ENCODE results near the gene MLNR. TPM values are rescaled to one million over a fixed set of nuclear protein-coding genes. Genes with fewer than 3 reads are reported as not detected.

Gene MLNR
- total RNA-seq (not detected), polyA plus RNA-seq (not detected)

DNA sequence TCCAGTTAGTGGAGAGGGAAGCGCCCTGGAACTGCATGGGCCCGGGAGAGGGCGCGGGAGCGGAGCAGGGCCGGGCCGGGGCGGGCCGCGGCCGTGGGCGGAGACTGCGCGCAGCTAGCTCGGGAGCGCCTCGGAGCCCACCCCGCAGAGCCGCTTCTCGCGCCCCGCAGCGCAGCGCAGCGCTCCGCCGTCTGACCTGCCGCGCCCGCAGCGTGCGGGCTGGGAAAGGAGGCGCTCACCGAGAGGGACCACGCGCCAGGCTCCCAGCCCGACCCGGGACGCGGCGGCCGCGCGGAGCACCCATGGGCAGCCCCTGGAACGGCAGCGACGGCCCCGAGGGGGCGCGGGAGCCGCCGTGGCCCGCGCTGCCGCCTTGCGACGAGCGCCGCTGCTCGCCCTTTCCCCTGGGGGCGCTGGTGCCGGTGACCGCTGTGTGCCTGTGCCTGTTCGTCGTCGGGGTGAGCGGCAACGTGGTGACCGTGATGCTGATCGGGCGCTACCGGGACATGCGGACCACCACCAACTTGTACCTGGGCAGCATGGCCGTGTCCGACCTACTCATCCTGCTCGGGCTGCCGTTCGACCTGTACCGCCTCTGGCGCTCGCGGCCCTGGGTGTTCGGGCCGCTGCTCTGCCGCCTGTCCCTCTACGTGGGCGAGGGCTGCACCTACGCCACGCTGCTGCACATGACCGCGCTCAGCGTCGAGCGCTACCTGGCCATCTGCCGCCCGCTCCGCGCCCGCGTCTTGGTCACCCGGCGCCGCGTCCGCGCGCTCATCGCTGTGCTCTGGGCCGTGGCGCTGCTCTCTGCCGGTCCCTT lies at the start of gene MLNR:
TSS of gene MLNR (plus strand) at position 303 of the 820 bp plus-strand sequence. CDS start at position 303, 0 bp downstream.
- intact Hi-C loops (cut with micrococcal nuclease), result no loop called here
- POLR2A ChIA-PET (ENCODE audit: partially characterized antibody), result interaction anchor here (0.8 kb wide), 1 partner anchor 27 kb away, joined by 3 read pairs; the partner anchor contains the start of gene CDADC1

DNA sequence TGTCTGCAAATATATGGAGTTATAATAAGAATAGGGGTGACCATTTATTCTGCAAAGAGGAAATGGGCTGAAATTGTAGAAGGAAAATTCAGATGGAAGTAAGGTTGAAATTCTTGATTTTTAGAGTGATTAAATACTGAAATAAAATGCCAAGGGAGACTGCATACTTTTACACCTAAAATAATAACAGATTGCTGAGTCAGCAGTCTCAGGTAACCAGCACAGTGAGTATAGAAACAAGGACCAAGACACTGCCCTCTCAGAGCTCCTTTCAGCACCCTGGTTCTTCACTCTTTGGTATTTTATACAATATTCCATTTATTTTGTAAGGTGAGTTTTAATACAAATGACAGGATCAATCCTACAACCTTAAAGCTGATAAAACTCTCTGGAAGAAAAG lies 48.8 kb upstream of the MLNR start:
- Histone ChIP-seq H3K27ac (ENCODE audit: low read depth, low read length) (no peak overlapping the region), H3K27me3 (ENCODE audit: insufficient read depth, low read length) (no peaks in the 10 kb centered on the region), H3K4me3 (ENCODE audit: low read length in 2 of 2) (no peak overlapping the region), H3K4me1 (ENCODE audit: insufficient read depth, low read length) (no peaks in the 10 kb centered on the region), H3K36me3 (ENCODE audit: insufficient read depth, low read length) (peaks cover 18% of the 10 kb centered on the region), H3K9me3 (ENCODE audit: control insufficient read depth in 1 of 2, low read length in 2 of 2) (no peaks in the 10 kb centered on the region)
- Mint-ChIP-seq H3K27me3 (no peaks in the 10 kb centered on the region), H3K9me3 (no peaks in the 10 kb centered on the region), H3K4me1 (peaks cover 0 to 6% (median under 1%) of the 10 kb centered on the region in 4 donors), H3K4me3 (no peak overlapping the region), H3K36me3 (peaks cover 52 to 62% of the 10 kb centered on the region in 2 donors), H3K27ac (peak overlapping the region in 1 of 7 donors; percentile 19)
- intact Hi-C loops (cut with micrococcal nuclease), result no loop called here
- ChIA-PET CTCF (ENCODE audit: partially characterized antibody) (no interaction called here), POLR2A (ENCODE audit: partially characterized antibody) (no interaction called here)
- DNase-seq, result no peak

More for the DNA sequence above, at the start of gene MLNR:
- Mint-ChIP-seq H3K27me3 (peaks cover 47 to 52% of the 10 kb centered on the region in 2 donors), H3K4me1 (peaks cover 5 to 30% (median 14%) of the 10 kb centered on the region in 4 donors), H3K4me3 (peak within 1 kb of the TSS; percentile 68 to 81 (median 72)), H3K27ac (no peak within 1 kb of the TSS), H3K9me3 (peaks cover 0 to 3% (median 0%) of the 10 kb centered on the region in 8 donors), H3K36me3 (peaks cover 0 to 5% of the 10 kb centered on the region in 2 donors)
- CTCF ChIA-PET (ENCODE audit: partially characterized antibody), result interaction anchor here (0.8 to 1.3 kb wide), 2 partner anchors 11 to 61 kb away, joined by 3 read pairs; no protein-coding TSS in a partner anchor
- Histone ChIP-seq H3K4me3 (ENCODE audit: low read length in 2 of 2) (peak within 1 kb of the TSS in 1 of 2 donors; percentile 15), H3K9me3 (ENCODE audit: control insufficient read depth in 1 of 2, low read length in 2 of 2) (no peaks in the 10 kb centered on the region), H3K36me3 (ENCODE audit: insufficient read depth, low read length) (no peaks in the 10 kb centered on the region), H3K4me1 (ENCODE audit: insufficient read depth, low read length) (peaks cover 15% of the 10 kb centered on the region), H3K27ac (ENCODE audit: low read depth, low read length) (no peak within 1 kb of the TSS), H3K27me3 (ENCODE audit: insufficient read depth, low read length) (peaks cover 25% of the 10 kb centered on the region)
- peak; percentile 35 to 52 (median 40) for DNase-seq

DNA sequence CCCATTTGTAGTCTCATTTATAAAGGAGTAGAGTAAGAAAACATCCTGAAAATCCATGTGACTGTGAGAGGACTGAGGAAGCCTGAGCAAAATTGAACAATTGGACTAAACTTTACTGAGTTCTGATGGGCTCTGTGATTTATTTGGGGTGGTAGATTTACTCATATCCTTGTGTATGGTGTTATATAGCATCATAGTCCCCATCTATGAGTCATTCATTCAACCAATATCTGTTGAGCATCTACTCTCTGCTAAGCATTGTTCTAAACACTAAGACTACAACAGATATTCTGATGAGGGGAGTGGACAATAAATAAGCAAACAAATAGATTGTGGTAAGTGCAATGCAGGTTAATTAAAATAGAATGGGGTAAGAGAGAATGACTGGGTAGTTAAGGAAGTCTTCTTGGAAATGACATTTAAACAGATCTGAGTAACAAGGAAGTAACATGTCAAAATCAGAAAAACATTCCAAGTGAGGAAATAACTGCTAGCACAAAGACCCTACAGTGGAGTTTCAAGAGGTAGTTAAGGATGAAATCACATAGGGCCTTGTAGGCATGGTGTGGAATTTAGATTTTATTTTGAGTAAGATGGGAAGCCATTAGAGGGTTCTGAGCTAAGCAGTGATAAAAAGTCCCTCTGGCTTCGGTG lies 36.3 kb upstream of the MLNR start:
- Histone ChIP-seq H3K4me1 (ENCODE audit: insufficient read depth, low read length) (no peaks in the 10 kb centered on the region), H3K9me3 (ENCODE audit: control insufficient read depth in 1 of 2, low read length in 2 of 2) (no peaks in the 10 kb centered on the region), H3K27ac (ENCODE audit: low read depth, low read length) (no peak overlapping the region), H3K4me3 (ENCODE audit: low read length in 2 of 2) (no peak overlapping the region), H3K36me3 (ENCODE audit: insufficient read depth, low read length) (peaks cover 40% of the 10 kb centered on the region), H3K27me3 (ENCODE audit: insufficient read depth, low read length) (no peaks in the 10 kb centered on the region)
- H3K4me1 Mint-ChIP-seq, result peaks cover 0 to 1% (median 0%) of the 10 kb centered on the region in 4 donors
- no peak for DNase-seq
- no peak overlapping the region for H3K4me3 Mint-ChIP-seq
- peaks cover 49 to 52% of the 10 kb centered on the region in 2 donors for H3K36me3 Mint-ChIP-seq
- H3K9me3 Mint-ChIP-seq, result peaks cover 0 to 2% (median 0%) of the 10 kb centered on the region in 8 donors
- intact Hi-C loops (cut with micrococcal nuclease), result no loop called here
- POLR2A ChIA-PET (ENCODE audit: partially characterized antibody), result no interaction called here
- no peak overlapping the region for H3K27ac Mint-ChIP-seq
- CTCF ChIA-PET (ENCODE audit: partially characterized antibody), result no interaction called here
- no peaks in the 10 kb centered on the region for H3K27me3 Mint-ChIP-seq

DNA sequence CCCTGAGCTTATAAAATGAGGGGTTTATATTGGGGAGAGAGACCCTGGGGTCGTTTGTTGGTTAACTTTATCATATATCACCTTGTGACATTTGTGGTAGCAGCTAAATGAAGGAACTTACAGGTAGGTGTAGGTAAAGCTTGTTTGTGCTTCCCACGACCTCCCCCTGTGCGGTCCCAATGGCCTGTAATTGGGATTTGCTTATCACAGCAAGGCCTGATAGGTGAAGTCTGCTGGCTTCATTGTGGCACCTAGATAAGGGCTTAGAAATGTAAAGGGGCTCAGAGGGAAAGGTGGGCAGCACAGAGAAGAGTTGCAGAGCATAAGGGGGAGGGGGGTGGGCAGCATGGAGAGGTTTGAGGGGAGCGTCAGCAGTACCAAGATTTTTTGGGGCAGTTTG lies 35.5 kb upstream of the MLNR start:
- H3K4me1 Mint-ChIP-seq, result peaks cover 0 to under 1% (median 0%) of the 10 kb centered on the region in 4 donors
- no peaks in the 10 kb centered on the region for H3K27me3 Mint-ChIP-seq
- ChIA-PET POLR2A (ENCODE audit: partially characterized antibody) (no interaction called here), CTCF (ENCODE audit: partially characterized antibody) (interaction anchor here (1.1 kb wide), 1 partner anchor 8 kb away, joined by 3 read pairs; no protein-coding TSS in a partner anchor)
- intact Hi-C loops (cut with micrococcal nuclease), result no loop called here
- H3K27ac Mint-ChIP-seq, result no peak overlapping the region
- Histone ChIP-seq H3K27me3 (ENCODE audit: insufficient read depth, low read length) (no peaks in the 10 kb centered on the region), H3K9me3 (ENCODE audit: control insufficient read depth in 1 of 2, low read length in 2 of 2) (no peaks in the 10 kb centered on the region), H3K27ac (ENCODE audit: low read depth, low read length) (no peak overlapping the region), H3K4me3 (ENCODE audit: low read length in 2 of 2) (no peak overlapping the region), H3K4me1 (ENCODE audit: insufficient read depth, low read length) (no peaks in the 10 kb centered on the region), H3K36me3 (ENCODE audit: insufficient read depth, low read length) (peaks cover 35% of the 10 kb centered on the region)
- H3K4me3 Mint-ChIP-seq, result no peak overlapping the region
- peaks cover 48 to 51% of the 10 kb centered on the region in 2 donors for H3K36me3 Mint-ChIP-seq
- DNase-seq, result no peak
- peaks cover 0 to 2% (median 0%) of the 10 kb centered on the region in 8 donors for H3K9me3 Mint-ChIP-seq

- no peaks in the 10 kb centered on the region for H3K4me1 Mint-ChIP-seq
- H3K36me3 ChIP-seq (ENCODE audit: insufficient read depth, low read length), result peaks cover 33% of the 10 kb centered on the region
- peaks cover 44 to 48% of the 10 kb centered on the region in 2 donors for H3K36me3 Mint-ChIP-seq
- H3K27ac Mint-ChIP-seq, result peak overlapping the region in 3 of 7 donors; percentile 7 to 70 (median 33)
- no peaks in the 10 kb centered on the region for H3K4me1 ChIP-seq (ENCODE audit: insufficient read depth, low read length)
- intact Hi-C loops (cut with micrococcal nuclease), result no loop called here
- DNase-seq, result no peak
- H3K9me3 ChIP-seq (ENCODE audit: control insufficient read depth in 1 of 2, low read length in 2 of 2), result no peaks in the 10 kb centered on the region
- H3K4me3 Mint-ChIP-seq, result no peak overlapping the region
- no peaks in the 10 kb centered on the region for H3K27me3 ChIP-seq (ENCODE audit: insufficient read depth, low read length)
- H3K27me3 Mint-ChIP-seq, result no peaks in the 10 kb centered on the region
- H3K9me3 Mint-ChIP-seq, result peaks cover 0 to 2% (median 0%) of the 10 kb centered on the region in 8 donors
- ChIA-PET CTCF (ENCODE audit: partially characterized antibody) (interaction anchor here (1.1 kb wide), 1 partner anchor 9 kb away, joined by 3 read pairs; no protein-coding TSS in a partner anchor), POLR2A (ENCODE audit: partially characterized antibody) (no interaction called here)
- H3K4me3 ChIP-seq (ENCODE audit: low read length in 2 of 2), result no peak overlapping the region
- H3K27ac ChIP-seq (ENCODE audit: low read depth, low read length), result no peak overlapping the region
Observed at GRCh38 chr13:49185264-49185663, 34.9 kb upstream of the MLNR start.

DNA sequence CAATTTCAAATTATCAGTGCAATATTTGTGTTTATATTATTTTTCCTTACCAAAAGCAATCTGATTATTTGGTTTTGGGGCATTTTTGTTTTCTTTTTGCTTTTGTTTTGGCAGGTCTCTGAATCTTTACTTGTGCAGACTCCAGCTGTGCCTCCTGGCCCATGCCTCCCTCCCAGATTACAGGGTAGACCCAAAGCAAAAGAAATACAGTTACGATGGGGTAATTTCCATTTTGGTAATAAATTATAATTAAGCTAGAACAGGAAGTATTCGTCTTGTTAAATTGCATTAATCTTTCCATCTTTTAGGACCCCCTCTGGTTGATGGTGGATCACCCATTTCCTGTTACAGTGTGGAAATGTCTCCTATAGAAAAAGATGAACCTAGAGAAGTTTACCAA lies 29.2 kb upstream of the MLNR start:
- POLR2A ChIA-PET (ENCODE audit: partially characterized antibody), result no interaction called here
- H3K36me3 Mint-ChIP-seq, result peaks cover 42 to 61% of the 10 kb centered on the region in 2 donors
- no peaks in the 10 kb centered on the region for H3K9me3 Mint-ChIP-seq

GRCh38 chr13:49206641-49207040 lies 13.5 kb upstream of the MLNR start:
- Histone ChIP-seq H3K4me3 (ENCODE audit: low read length in 2 of 2) (no peak overlapping the region), H3K27me3 (ENCODE audit: insufficient read depth, low read length) (no peaks in the 10 kb centered on the region), H3K4me1 (ENCODE audit: insufficient read depth, low read length) (no peaks in the 10 kb centered on the region), H3K27ac (ENCODE audit: low read depth, low read length) (no peak overlapping the region), H3K36me3 (ENCODE audit: insufficient read depth, low read length) (peaks cover 41% of the 10 kb centered on the region), H3K9me3 (ENCODE audit: control insufficient read depth in 1 of 2, low read length in 2 of 2) (no peaks in the 10 kb centered on the region)
- intact Hi-C loops (cut with micrococcal nuclease), result no loop called here
- Mint-ChIP-seq H3K36me3 (peaks cover 45 to 56% of the 10 kb centered on the region in 2 donors), H3K4me3 (no peak overlapping the region), H3K27me3 (no peaks in the 10 kb centered on the region), H3K9me3 (no peaks in the 10 kb centered on the region), H3K4me1 (no peaks in the 10 kb centered on the region), H3K27ac (no peak overlapping the region)
- DNase-seq, result no peak
- POLR2A ChIA-PET (ENCODE audit: partially characterized antibody), result interaction anchor here (0.7 kb wide), 1 partner anchor 400 kb away, joined by 3 read pairs; no protein-coding TSS in a partner anchor
- CTCF ChIA-PET (ENCODE audit: partially characterized antibody), result interaction anchor here (1.0 kb wide), 1 partner anchor 8 kb away, joined by 3 read pairs; no protein-coding TSS in a partner anchor

More for the DNA sequence above, 29.2 kb upstream of the MLNR start:
- Mint-ChIP-seq H3K4me1 (no peaks in the 10 kb centered on the region), H3K27ac (peak overlapping the region in 2 of 7 donors; percentile 22 to 32), H3K4me3 (peak overlapping the region in 1 of 8 donors; percentile 31), H3K27me3 (no peaks in the 10 kb centered on the region)
- Histone ChIP-seq H3K27me3 (ENCODE audit: insufficient read depth, low read length) (no peaks in the 10 kb centered on the region), H3K36me3 (ENCODE audit: insufficient read depth, low read length) (peaks cover 47% of the 10 kb centered on the region), H3K4me3 (ENCODE audit: low read length in 2 of 2) (no peak overlapping the region), H3K27ac (ENCODE audit: low read depth, low read length) (no peak overlapping the region), H3K4me1 (ENCODE audit: insufficient read depth, low read length) (no peaks in the 10 kb centered on the region), H3K9me3 (ENCODE audit: control insufficient read depth in 1 of 2, low read length in 2 of 2) (no peaks in the 10 kb centered on the region)
- intact Hi-C loops (cut with micrococcal nuclease), result no loop called here
- no peak for DNase-seq
- CTCF ChIA-PET (ENCODE audit: partially characterized antibody), result no interaction called here
